GM20000 (cell line): ENCODE results near the gene RALBP1.

Experiments
- DNase-seq: peaks from one replicate; pipeline ENCODE4 v3.0.0; 2012; ENCODE audit warnings: low spot score
- TF ChIP-seq, protein P1 (sequence below): IDR thresholded peaks from 2 replicates; pipeline ENCODE4 v1.5.1; 2012; ENCODE audit warnings: mild to moderate bottlenecking, control low read depth; ENCODE audit errors: extremely low read depth, missing control alignments

Gene RALBP1

DNA sequence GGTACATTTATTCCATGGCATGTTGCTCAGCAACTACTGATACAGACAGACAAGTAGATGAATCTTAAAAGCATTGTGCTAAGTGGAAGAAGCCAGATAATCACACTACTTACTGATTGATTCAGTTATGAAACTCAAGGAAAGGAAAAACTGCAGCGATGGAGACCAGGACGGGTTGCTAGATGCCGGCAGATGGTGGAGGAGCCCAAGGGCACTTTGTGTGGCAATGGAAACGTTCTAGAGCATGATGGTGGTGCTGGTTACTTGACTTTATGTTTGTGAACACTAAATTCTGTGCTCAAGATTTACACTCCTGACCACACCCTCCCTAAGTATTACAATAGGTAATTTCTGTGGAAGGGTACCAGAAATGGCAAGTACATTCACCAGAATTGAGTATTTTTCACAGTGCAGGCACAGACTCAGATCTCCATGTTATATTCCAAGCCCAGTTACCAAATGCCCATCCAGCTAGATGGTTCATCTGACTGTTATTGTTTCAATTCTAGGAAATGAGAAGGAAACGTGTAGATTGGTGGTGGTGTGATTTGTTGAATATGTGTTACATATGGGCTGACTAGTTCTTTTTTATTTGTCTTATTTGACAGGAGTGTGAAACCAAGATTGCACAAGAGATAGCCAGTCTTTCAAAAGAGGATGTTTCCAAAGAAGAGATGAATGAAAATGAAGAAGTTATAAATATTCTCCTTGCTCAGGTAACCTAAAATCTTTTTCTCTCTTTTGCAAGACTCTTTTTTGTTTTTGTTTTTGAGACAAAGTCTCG is 55.1 kb downstream of the RALBP1 start:
- no peak for DNase-seq
- TF ChIP-seq, protein P1, sequence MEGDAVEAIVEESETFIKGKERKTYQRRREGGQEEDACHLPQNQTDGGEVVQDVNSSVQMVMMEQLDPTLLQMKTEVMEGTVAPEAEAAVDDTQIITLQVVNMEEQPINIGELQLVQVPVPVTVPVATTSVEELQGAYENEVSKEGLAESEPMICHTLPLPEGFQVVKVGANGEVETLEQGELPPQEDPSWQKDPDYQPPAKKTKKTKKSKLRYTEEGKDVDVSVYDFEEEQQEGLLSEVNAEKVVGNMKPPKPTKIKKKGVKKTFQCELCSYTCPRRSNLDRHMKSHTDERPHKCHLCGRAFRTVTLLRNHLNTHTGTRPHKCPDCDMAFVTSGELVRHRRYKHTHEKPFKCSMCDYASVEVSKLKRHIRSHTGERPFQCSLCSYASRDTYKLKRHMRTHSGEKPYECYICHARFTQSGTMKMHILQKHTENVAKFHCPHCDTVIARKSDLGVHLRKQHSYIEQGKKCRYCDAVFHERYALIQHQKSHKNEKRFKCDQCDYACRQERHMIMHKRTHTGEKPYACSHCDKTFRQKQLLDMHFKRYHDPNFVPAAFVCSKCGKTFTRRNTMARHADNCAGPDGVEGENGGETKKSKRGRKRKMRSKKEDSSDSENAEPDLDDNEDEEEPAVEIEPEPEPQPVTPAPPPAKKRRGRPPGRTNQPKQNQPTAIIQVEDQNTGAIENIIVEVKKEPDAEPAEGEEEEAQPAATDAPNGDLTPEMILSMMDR, result no peak

DNA sequence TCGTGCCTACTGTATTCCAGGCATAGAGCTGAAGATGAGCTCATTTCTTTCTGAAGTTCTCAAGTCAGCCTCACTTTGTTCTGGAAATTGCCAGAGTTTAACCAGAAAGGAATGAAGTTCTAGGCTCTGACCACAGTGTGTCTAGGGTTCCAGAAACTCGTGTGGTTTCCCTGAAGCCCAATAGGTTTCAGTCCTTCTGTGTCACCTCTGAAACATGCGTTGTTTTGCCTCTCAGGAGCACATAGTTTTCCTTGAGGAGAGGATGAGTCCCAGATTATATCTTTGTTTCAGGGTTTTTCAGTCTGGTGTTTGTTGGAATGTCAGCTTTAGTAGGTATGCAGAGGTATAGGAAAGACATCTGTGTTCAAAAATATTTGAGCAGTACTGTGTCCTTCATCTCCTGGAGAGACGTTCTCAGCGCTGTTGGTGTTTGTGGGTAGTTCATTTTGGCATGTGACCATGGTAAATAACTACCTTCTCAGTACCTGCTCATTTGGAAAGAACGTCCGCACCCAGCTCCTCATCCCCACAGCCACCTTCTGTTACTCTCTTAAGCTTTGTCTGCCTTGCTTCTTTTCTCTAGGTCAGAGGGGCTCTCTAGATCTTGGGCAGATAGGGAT is 56.6 kb downstream of the RALBP1 start:
- no peak for DNase-seq
- TF ChIP-seq, protein P1, result no peak

DNA sequence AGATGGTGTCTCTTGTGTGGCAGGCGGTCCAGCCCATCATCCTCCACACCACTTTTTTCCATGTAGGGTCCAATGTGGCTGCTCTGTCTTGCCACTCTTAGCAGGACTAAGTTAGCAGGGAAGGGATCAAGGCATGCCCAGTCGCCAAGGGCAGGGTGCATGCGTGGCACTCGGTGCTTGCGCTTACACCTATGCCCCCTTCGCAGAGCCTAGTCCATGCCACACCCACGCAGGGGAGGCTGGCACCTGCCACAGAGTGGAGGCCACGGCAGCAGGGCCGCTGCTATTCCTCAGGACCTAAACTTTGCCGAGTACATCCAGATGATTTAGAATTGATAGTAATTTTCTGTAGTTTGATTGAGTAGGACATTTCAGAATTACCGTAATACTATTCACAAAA is 59.5 kb downstream of the RALBP1 start:
- TF ChIP-seq, protein P1, result no peak
- no peak for DNase-seq

DNA sequence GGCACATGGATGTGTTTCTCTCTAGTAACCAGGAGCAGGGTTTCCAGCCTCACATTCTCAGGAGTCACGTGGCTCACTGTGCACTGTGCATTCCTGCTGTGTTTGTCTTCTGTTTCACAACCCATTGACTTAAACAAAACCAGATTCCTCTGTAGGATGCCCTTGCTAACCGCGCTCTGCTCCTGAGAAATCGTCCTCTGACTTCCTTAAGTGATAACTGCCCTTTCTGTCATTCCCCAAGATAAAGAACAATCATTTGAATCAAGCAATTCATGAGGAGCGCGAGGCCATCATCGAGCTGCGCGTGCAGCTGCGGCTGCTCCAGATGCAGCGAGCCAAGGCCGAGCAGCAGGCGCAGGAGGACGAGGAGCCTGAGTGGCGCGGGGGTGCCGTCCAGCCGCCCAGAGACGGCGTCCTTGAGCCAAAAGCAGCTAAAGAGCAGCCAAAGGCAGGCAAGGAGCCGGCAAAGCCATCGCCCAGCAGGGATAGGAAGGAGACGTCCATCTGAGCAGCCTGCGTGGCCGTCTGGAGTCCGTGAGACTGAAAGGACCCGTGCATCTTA is 60.2 kb downstream of the RALBP1 start:
- TF ChIP-seq, protein P1, result no peak
- no peak for DNase-seq

DNA sequence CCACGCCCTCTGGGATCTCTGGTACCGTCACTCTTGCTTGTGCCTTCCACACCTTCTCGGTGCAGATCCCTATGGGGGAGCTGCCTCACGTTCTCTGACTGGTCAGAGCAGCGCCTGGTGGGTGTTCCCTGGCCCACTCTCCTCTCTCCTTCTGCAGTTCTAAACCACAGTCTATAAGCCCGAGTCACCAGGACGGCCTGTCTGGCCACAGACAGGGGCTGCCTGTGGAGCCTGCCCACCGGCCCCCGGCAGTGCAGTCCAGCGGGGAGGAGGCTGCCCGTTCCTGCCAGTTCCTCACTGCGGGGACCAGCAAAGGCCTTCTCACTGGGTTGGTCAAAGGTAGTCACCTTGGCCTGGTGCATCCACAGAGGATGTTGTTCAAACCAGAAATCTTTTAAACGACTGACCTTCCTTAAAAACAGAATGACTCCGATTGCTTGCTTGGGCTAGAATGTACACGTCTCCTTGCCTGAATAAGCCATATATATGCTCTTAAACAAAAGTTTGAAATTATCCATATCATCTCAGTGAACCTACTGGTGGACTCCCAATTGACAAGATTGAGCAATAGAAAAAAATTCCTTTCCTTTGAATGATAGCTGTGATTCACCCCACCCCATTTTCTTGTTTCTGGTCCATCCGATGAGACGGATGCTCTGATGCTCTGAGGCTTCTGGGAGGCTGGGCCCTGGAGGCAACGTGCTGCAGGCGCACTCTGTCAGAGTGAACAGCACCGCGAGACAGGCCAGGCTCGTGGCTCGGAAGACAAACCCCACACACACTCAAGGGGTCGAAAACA is 61.2 kb downstream of the RALBP1 start:
- DNase-seq, result no peak
- TF ChIP-seq, protein P1, result no peak

DNA sequence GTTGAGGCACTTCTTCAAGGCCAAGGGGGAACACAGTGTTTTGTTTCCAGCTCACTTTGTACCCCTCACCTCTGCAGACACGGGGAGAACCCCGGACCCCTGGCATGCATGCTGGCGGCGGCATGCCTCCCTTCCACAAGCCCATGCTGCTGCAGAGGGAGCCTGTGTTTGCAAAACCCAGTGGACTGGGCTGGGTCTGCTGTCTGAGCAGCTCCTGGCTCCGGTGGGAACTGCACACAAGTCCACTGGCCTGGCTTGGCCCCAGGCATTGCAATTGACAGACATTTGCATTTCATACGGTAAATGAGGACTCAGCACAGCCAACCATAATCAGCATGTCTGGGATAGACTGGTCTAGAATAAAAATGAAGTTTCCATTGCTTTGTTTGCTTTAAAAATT is 62.4 kb downstream of the RALBP1 start:
- no peak for DNase-seq

More for the DNA sequence above, 62.4 kb downstream of the RALBP1 start:
- TF ChIP-seq, protein P1, result no peak
